ENCODE data around the gene OR4D1.

- no peak for TF ChIP-seq ZFP36 (IDR thresholded peaks at IDR 0.05; ENCODE audit: borderline replicate concordance, low read depth, low read length, partially characterized antibody)
- TF ChIP-seq ZNF18 (CRISPR knock-in tag; IDR thresholded peaks at IDR 0.05; ENCODE audit: insufficient replicate concordance) = no peak
- no peak for TF ChIP-seq HMGXB4 (CRISPR knock-in tag; IDR thresholded peaks at IDR 0.05; ENCODE audit: borderline replicate concordance in 1 of 2, low read depth in 1 of 2)
- no peak for TF ChIP-seq IKZF5 (CRISPR knock-in tag; IDR thresholded peaks at IDR 0.05)
- TF ChIP-seq TEAD2 (CRISPR knock-in tag; IDR thresholded peaks at IDR 0.05) = no peak
- TF ChIP-seq CTCF (CRISPR knock-in tag; IDR thresholded peaks at IDR 0.05) = no peak
- TF ChIP-seq KLF6 (CRISPR knock-in tag; IDR thresholded peaks at IDR 0.05) = no peak
- no peak for TF ChIP-seq JUND (CRISPR knock-in tag; IDR thresholded peaks at IDR 0.05)
- TF ChIP-seq PRDM10 (CRISPR knock-in tag; IDR thresholded peaks at IDR 0.05; ENCODE audit: low read depth) = no peak
- no peak for TF ChIP-seq EP300 (IDR thresholded peaks at IDR 0.05; ENCODE audit: low read depth in 2 of 2, low read length in 2 of 2)
- TF ChIP-seq EP300 (CRISPR knock-in tag; IDR thresholded peaks at IDR 0.05; ENCODE audit: borderline replicate concordance) = no peak
These were observed 38.2 kb upstream of the OR4D1 start for GRCh38 chr17:58110012-58110411.

All from HepG2 (cell line).